ENCODE data around the gene ANAPC5. TPM values are rescaled to one million over a fixed set of nuclear protein-coding genes. Genes with fewer than 3 reads are reported as not detected.

ANAPC5 gene
- total and polyA plus RNA-seq, 2 donors from 2014 or later = 84.3 to 85.1 TPM

GRCh38 chr12:121399391-121400331 is 47.5 kb upstream of the ANAPC5 start, which contains the start of gene RNF34:
Gene RNF34, plus strand, starts transcription at chr12:121400118. Its CDS starts 95 bp downstream, at chr12:121400213.
- DNase-seq (peak; percentile 99 to 100 (median 99)), FAIRE-seq (peak; percentile 68)
- Histone ChIP-seq H3K27ac (ENCODE audit: low read depth in 2 of 2, low read length in 2 of 2) (peak within 1 kb of the TSS; percentile 78 to 89), H3K9ac (ENCODE audit: low read length in 3 of 3) (peak within 1 kb of the TSS; percentile 71 to 86 (median 74)), H3K27me3 (ENCODE audit: control insufficient read depth, insufficient read depth, low read length) (no peaks in the 10 kb centered on the region), H3K4me3 (ENCODE audit: low read length in 3 of 3) (peak within 1 kb of the TSS; percentile 78 to 95 (median 89)), H3K36me3 (ENCODE audit: control insufficient read depth in 2 of 3, insufficient read depth in 3 of 3, low read length in 3 of 3) (no peaks in the 10 kb centered on the region), H3K9me3 (ENCODE audit: control insufficient read depth in 2 of 3, insufficient read depth in 1 of 3, low read length in 3 of 3) (no peaks in the 10 kb centered on the region), H3K4me1 (ENCODE audit: control insufficient read depth in 2 of 3, insufficient read depth in 2 of 3, low read depth in 1 of 3, low read length in 3 of 3) (peaks cover 0 to 6% (median 4%) of the 10 kb centered on the region in 3 donors)
- no peak for TF ChIP-seq CTCF (IDR thresholded peaks at IDR 0.05; ENCODE audit: borderline replicate concordance, extremely low read depth, insufficient read depth)
- intact Hi-C loops (cut with DNase I) = no loop called here

- no peak overlapping the region for H3K4me3 ChIP-seq (ENCODE audit: low read length in 3 of 3)
- FAIRE-seq (no peak), DNase-seq (no peak)
- H3K36me3 ChIP-seq (ENCODE audit: control insufficient read depth in 2 of 3, insufficient read depth in 3 of 3, low read length in 3 of 3) = no peaks in the 10 kb centered on the region
- TF ChIP-seq CTCF (IDR thresholded peaks at IDR 0.05; ENCODE audit: borderline replicate concordance, extremely low read depth, insufficient read depth) = no peak
- no peaks in the 10 kb centered on the region for H3K9me3 ChIP-seq (ENCODE audit: control insufficient read depth in 2 of 3, insufficient read depth in 1 of 3, low read length in 3 of 3)
- H3K9ac ChIP-seq (ENCODE audit: low read length in 3 of 3) = no peak overlapping the region
- intact Hi-C loops (cut with DNase I) = no loop called here
- no peaks in the 10 kb centered on the region for H3K27me3 ChIP-seq (ENCODE audit: control insufficient read depth, insufficient read depth, low read length)
- peaks cover 0 to 6% (median 4%) of the 10 kb centered on the region in 3 donors for H3K4me1 ChIP-seq (ENCODE audit: control insufficient read depth in 2 of 3, insufficient read depth in 2 of 3, low read depth in 1 of 3, low read length in 3 of 3)
- H3K27ac ChIP-seq (ENCODE audit: low read depth in 2 of 2, low read length in 2 of 2) = no peak overlapping the region
These were observed 46.1 kb upstream of the ANAPC5 start for GRCh38 chr12:121398355-121398754.

- no peak for DNase-seq
- intact Hi-C loops (cut with DNase I) = no loop called here
- no peak for TF ChIP-seq CTCF (IDR thresholded peaks at IDR 0.05; ENCODE audit: borderline replicate concordance, extremely low read depth, insufficient read depth)
- Histone ChIP-seq H3K36me3 (ENCODE audit: control insufficient read depth in 2 of 3, insufficient read depth in 3 of 3, low read length in 3 of 3) (no peaks in the 10 kb centered on the region), H3K9ac (ENCODE audit: low read length in 3 of 3) (no peak overlapping the region), H3K9me3 (ENCODE audit: control insufficient read depth in 2 of 3, insufficient read depth in 1 of 3, low read length in 3 of 3) (no peaks in the 10 kb centered on the region), H3K4me3 (ENCODE audit: low read length in 3 of 3) (no peak overlapping the region), H3K4me1 (ENCODE audit: control insufficient read depth in 2 of 3, insufficient read depth in 2 of 3, low read depth in 1 of 3, low read length in 3 of 3) (peaks cover 0 to 6% (median 4%) of the 10 kb centered on the region in 3 donors), H3K27ac (ENCODE audit: low read depth in 2 of 2, low read length in 2 of 2) (no peak overlapping the region), H3K27me3 (ENCODE audit: control insufficient read depth, insufficient read depth, low read length) (no peaks in the 10 kb centered on the region)
- FAIRE-seq = no peak
These were observed 45.3 kb upstream of the ANAPC5 start for GRCh38 chr12:121397521-121397920.

All from kidney (tissue), 14 donors.